ENCODE results near the gene KCNAB1.
"Not testable (repeated sequence)": the region's sequence is repeated elsewhere in the genome, so short reads cannot be mapped to it uniquely, and the experiment has no call there.

The KCNAB1 gene

GRCh38 chr3:156120528-156121251, at the start of gene KCNAB1:
TSS of gene KCNAB1 (plus strand) at chr3:156120578.
- DNase-seq = no peak

GRCh38 chr3:156071031-156071430, 49.3 kb upstream of the KCNAB1 start:
- no peak for DNase-seq

GRCh38 chr3:156072950-156073657, 47.3 kb upstream of the KCNAB1 start:
- DNase-seq = not testable (repeated sequence)

GRCh38 chr3:156090126-156090525, 30.3 kb upstream of the KCNAB1 start:
- DNase-seq = no peak

- DNase-seq = no peak
Measured at GRCh38 chr3:156093964-156094363, 26.4 kb upstream of the KCNAB1 start.

- no peak for DNase-seq
Measured at GRCh38 chr3:156094391-156094790, 26.0 kb upstream of the KCNAB1 start.

GRCh38 chr3:156095652-156096051, 24.7 kb upstream of the KCNAB1 start:
- not testable (repeated sequence) for DNase-seq

- DNase-seq = no peak
Measured at GRCh38 chr3:156098437-156099035, 21.8 kb upstream of the KCNAB1 start.

GRCh38 chr3:156099348-156099747, 21.0 kb upstream of the KCNAB1 start:
- not testable (repeated sequence) for DNase-seq

GRCh38 chr3:156099984-156100383, 20.4 kb upstream of the KCNAB1 start:
- not testable (repeated sequence) for DNase-seq

- no peak for DNase-seq
Measured at GRCh38 chr3:156102267-156102931, 18.0 kb upstream of the KCNAB1 start.

GRCh38 chr3:156106721-156107373, 13.5 kb upstream of the KCNAB1 start:
- no peak for DNase-seq

- DNase-seq = no peak
Measured at GRCh38 chr3:156107504-156107903, 12.9 kb upstream of the KCNAB1 start.

GRCh38 chr3:156108616-156109015, 11.8 kb upstream of the KCNAB1 start:
- DNase-seq = no peak

- DNase-seq = no peak
Measured at GRCh38 chr3:156109989-156110388, 10.4 kb upstream of the KCNAB1 start.

- DNase-seq = no peak
Measured at GRCh38 chr3:156126467-156126866, 6.1 kb downstream of the KCNAB1 start.

- no peak for DNase-seq
Measured at GRCh38 chr3:156131241-156131640, 10.9 kb downstream of the KCNAB1 start.

GRCh38 chr3:156131799-156132198, 11.4 kb downstream of the KCNAB1 start:
- no peak for DNase-seq

GRCh38 chr3:156132313-156132712, 11.9 kb downstream of the KCNAB1 start:
- DNase-seq = no peak

- no peak for DNase-seq
Measured at GRCh38 chr3:156133076-156133475, 12.7 kb downstream of the KCNAB1 start.

GRCh38 chr3:156135921-156136638, 15.7 kb downstream of the KCNAB1 start:
- DNase-seq = no peak

- DNase-seq = not testable (repeated sequence)
Measured at GRCh38 chr3:156137397-156137796, 17.0 kb downstream of the KCNAB1 start.
